ENCODE data around the gene RNASE1.
"Not testable (repeated sequence)": the region's sequence is repeated elsewhere in the genome, so short reads cannot be mapped to it uniquely, and the experiment has no call there.

RNASE1 gene

DNA sequence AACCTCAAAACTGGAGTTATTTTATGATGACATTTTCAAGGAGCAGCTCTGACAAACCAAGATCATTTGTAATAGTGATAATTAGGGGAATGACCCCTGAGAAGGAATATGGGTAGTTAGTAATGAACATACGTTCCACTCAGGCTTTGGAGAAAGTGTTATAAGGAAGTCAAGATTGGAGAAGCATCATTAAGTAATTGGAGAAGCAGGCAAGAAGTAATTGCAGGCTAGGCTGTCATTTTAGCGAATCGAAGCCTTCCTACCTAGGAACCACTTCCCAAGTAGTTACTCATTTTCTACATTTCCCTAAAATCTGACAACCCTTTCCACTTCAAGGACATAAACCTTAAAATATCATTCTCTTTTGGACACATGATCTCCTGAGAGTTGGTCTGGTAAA lies 33.2 kb downstream of the RNASE1 start:
- no peak for DNase-seq

DNA sequence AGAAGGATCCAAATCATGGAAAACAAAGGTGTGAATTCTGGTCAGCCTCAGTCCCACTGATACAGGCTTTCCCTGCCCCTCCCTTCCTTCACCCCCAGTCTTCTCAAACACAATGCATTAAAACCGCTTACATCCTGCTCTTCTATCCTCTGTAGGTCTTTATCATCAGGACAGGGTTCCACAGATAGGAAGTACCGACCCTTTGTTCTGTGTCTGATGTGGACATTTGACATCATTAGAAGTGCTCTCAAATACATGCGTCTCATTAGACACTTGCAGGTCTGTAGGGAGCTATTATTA lies 34.1 kb downstream of the RNASE1 start:
- no peak for DNase-seq

DNA sequence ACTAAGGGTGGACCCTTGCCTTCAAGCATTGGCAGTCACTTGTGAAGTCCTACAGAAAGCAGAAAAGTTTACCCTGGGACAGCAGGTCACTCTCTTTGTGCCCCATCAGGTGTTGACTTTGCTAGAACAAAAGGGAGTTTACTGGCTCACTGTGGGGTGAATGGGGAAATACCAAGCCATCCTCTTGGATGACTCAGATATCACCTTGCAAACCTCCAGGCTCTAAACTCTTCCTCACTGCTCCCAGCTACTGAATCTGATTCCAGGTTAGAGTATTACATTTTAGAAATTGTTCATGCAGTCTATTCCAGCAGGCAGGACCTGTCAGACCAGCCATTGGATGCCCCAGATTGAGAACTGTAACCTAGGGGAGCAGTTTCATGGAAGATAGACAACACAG lies 41.7 kb downstream of the RNASE1 start:
- DNase-seq: no peak

DNA sequence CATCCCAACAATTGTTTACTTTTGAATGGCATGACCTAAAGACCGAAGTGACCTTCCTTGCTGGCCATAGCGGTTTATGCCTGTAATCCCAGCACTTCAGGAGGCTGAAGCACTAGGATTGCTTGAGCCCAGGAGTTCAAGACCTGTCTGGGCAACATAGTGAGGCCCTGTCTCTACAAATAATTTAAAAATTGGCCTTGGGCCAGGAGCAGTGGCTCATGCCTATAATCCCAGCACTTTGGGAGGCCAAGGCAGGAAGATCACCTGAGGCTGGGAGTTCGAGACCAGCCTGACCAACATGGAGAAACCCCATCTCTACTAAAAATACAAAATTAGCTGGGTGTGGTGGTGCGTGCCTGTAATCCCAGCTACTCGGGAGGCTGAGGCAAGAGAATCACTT lies 43.2 kb downstream of the RNASE1 start:
- not testable (repeated sequence) for DNase-seq

DNA sequence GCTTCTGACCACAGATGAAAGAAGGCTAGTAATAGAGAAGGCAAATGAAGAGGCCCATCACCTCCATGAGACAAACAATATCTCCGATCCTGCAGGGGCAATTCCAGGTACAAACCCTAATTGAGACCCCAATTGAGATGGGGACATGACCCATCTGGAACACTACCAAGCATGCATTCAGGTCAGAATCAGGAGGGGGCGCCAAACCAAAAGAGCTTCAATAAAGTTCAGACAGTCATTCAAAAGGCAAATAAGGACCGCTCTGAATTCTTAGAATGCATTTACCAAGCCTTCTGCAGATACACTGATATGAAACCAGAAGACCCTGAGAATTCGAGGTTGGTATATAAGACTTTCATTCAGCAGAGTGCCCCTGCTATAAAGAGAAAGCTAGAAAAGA lies 44.7 kb downstream of the RNASE1 start:
- no peak for DNase-seq

DNA sequence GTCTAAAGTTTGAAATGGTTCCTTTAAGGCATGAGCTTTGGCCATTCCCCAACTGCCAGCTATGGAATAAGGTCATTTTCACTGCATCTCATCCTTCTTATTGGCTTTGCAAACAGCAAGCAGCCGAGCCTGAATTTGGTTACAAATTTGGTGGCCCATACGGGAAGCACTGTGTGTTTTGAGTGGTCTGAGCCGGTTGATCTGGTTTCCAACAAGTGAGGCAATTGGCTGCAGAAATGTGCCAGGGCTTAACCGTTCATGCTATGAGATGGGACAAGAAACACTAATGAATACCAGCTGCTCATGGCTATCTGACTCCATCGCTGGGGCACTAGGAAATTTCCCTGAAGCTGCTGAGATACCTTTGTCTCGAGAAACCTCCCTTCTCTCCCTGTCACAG lies 47.6 kb downstream of the RNASE1 start:
- no peak for DNase-seq

DNA sequence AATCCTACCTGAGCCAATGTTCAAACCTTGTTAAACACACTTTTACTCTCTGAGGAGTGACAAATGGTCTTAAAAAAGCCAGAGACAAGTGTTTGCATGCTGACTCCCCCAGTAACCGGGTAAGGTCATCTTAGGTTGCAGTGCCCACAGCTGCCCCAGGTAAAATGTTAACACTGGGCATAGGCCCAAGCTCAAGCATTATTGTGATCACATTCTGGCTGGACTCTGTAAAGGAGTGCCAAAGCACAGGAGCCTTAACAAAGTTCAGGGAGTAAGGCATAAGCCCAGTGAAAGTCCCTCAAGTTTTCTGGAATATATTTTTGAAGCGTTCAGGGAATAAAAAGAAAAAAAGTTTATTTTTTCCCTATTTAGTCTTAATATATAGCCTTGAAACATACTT lies 48.3 kb downstream of the RNASE1 start:
- DNase-seq: no peak

DNA sequence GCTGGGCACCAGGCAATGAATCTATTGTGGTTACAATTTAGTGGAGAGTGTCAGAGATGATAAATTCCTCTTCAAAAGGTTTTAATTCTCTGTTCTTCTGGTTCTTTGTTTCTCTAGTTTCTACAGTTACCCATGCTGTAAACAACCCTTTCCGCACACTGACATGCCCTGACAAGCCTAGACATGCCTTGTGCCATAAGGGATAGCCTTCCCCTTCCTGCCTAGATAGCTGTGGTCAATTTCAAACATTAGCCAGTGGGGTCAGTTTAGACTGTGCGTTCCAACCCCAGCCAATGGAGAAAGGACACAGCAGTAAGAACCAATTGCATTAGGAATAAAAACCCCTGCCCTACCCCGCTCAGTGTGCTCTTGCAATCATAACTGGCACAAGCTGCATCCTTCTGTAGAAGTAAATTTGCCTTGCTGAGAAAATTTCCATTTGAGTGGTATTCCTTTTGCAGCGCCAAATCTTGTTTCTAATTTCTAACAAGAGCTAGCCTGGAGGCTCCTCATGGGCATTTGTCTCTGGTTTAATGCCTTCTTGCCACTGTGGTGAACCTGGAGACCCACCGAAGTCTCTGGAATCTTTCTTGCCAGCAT lies 50.6 kb downstream of the RNASE1 start:
- DNase-seq: no peak
